ENCODE measurements around the gene CD99. TPM values are rescaled to one million over a fixed set of nuclear protein-coding genes. Genes with fewer than 3 reads are reported as not detected.
A peak's percentile ranks its signal among the peaks of the same experiment; 100 is the strongest.

Gene CD99
- total RNA-seq, 1 donor from 2014 or later = 226 TPM

- no peak for DNase-seq (ENCODE audit: low spot score)
Observed at GRCh38 chrX:2698604-2699003, 7.5 kb downstream of the CD99 start.

- DNase-seq (ENCODE audit: low spot score) = no peak
Observed at GRCh38 chrX:2699959-2700358, 8.9 kb downstream of the CD99 start.

- no peak for DNase-seq (ENCODE audit: low spot score)
Observed at GRCh38 chrX:2700405-2701320, 9.6 kb downstream of the CD99 start.

DNA sequence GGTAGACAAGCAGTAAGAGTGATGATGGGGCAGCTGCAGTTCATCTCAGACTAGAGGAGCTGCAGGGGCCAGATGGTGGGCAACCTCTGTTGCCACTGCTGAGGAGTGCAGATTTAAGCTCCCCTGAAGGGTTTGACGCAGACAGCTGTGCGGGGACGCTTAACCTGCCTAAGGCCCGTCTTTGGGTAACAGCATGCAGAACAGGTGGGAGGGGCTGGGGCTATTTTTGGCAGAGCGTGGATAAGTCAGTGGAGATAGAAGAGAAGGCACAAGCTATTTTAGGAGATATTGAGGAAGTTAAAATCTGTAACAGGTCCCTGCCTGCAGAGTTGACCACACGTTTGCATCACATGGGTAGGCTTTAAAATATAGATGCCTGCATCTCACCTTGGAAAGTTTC, 10.5 kb downstream of the CD99 start:
- DNase-seq (ENCODE audit: low spot score) = no peak

DNA sequence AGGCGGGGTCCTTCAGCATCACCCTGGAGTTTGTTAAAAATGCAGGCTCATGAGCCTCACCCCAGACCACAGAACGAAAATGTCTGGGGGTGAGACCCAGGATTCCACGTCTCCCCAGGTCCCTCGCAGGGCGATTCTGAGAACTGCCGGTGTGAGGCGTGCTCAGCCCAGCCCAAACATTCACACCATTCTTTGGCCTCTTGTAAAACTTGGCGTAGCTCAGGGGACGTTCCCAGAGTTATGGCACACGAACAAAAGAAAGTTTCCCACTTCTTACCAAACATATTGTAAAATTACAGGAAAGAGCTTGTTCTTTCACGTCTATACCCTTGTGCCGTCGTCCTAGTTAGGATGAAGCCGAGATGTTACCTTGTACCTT, 12.9 kb downstream of the CD99 start:
- DNase-seq (ENCODE audit: low spot score) = peak; percentile 49

DNA sequence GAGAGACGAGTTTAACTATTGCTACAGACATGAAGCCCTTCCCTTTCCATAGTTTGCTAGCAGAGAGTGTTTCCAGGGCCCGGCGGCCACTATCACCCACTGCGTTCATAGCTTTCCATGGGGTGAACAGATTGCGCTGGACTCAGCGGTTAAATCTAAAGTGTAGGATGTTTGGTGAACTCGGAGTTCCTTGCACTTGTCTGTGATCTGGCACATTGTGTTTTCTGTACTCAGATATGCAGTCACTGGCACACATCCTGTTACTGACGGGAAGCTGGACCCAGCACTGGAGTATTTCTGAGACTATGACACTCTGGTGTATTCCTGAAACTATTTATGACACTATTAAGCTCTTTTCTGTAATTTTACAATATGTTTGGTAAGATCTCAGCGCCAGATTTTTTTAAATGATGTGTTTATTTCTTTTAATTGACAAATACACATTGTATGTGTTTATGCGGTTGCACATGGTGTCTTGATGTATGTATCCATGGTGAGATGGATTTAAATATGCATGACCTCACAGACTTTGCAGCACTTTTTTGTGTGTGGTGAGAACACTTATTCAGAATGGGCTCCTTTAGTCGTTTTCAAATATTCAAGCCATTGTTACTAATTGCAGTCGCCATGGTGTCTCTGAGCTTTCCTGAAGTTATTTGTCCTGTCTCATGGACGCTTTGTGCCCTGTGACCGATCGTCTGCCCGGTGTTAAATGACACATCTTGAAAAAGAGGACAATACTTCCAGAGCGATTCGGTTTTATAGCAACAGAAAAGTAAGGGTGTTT, 14.1 kb downstream of the CD99 start:
- DNase-seq (ENCODE audit: low spot score) = peak; percentile 32

DNA sequence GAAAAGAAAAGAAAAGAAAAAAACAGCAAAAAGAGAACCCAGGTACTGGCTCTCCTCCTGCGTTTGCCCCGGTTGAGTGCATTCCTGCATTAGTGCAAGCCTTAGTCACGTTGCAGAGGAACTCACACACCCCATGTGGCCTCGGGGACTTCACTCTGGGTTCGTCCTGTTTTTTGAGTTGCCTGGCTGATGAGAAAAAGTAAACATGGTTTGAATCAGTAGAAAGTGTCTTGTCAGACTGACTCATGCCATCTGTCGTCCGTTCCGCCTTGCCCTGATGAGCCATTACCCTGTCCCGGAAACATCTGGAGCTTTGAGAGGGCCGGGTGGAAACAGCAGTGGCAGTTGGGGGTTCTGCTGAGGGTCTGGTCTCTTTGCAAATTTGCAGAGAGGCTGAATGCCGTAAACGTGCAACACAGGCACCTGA, 16.3 kb downstream of the CD99 start:
- DNase-seq (ENCODE audit: low spot score) = peak; percentile 89

DNA sequence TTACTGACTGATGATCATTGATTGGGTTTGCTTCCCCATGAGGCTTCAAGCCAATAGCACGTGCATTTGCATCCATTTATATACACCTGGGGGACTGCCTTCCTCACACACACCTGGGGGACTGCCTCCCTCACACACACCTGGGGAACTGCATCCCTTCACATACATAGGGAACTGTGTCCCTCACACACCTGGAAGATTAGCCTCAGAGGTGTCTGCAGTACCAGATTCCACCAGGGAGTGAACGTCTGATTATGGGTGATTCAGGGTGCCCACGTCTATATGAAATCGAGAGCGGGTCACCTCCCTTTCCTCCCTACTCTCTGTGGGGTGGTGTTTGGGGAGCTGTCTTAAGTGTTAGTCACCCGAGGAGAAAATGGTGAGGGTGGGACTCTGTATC, 16.9 kb downstream of the CD99 start:
- DNase-seq (ENCODE audit: low spot score) = no peak

- no peak for DNase-seq (ENCODE audit: low spot score)
Observed at GRCh38 chrX:2708592-2709188, 17.6 kb downstream of the CD99 start.

DNA sequence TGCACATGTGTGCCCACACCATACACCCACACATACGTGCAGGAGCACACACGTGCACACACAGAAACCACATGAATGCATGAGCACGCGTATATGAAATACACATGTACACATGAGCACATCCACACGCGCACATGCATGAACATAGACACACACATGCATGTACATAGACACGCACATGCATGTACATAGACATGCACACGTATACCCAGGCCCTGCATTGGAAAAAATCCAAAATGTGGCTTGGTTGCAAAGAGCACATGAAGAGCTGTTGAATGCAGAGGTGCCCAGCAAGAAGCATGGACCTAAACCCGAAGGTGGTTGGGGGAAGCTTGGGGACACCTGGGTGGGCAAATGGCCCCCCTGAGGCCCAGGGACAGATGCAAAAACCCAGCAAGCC, 18.5 kb downstream of the CD99 start:
- DNase-seq (ENCODE audit: low spot score) = no peak

DNA sequence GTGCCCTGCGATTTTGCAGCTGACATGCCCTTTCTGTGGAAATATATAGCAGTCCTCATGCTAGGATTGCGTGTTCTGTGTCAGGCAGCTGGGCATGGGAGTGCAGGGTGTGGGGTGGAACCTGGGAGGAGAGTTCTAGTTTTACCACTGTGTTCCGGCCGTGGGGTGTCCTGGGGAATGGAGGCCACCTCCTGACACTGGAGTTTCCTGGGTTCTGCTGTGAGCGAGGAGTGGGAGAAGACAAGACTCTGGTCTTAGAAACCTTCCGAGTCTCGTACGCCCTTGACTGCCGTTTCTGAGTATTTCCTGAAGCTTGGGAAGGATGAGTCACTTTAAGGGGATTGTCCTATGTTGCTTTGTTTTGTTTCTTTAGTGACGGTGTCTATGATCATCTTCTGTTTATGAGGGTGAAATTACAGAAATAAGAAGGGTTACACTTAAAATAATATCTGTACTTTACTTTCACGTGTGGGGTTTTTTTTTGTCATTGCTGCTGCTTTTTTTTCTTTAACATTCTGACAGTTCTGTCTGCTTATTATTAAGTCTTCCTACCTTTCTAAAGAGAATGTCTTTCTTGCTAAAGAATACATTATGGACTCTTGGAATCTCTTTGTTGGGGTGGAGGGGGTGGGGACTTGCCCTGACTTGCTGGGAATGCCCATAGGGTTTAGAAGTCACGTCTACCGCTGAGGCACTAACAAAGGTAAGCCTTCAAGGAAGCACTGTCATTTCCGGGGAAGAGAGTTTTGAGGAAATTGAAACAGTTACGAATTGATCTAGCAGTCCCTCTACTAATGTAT, 19.1 kb downstream of the CD99 start:
- peak; percentile 79 for DNase-seq (ENCODE audit: low spot score)

DNA sequence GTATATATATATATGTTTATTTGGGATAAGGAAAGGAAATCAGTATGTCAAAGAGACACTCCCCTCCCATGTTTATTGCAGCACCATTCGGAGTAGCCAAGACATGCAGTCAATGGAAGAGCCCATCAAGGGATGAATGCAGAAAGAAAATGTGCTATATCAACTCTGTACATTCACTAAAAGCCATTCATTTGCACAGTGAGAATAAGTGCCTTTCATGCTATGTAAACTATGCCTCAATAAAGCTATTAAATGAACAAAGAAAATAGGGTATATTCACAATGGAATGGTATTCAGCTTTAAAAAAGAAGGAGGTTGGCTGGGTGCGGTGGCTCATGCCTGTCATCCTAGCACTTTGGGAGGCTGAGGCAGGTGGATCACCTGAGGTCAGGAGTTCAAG, 20.3 kb downstream of the CD99 start:
- no peak for DNase-seq (ENCODE audit: low spot score)

GRCh38 chrX:2712428-2712827, 21.3 kb downstream of the CD99 start:
- no peak for DNase-seq (ENCODE audit: low spot score)

DNA sequence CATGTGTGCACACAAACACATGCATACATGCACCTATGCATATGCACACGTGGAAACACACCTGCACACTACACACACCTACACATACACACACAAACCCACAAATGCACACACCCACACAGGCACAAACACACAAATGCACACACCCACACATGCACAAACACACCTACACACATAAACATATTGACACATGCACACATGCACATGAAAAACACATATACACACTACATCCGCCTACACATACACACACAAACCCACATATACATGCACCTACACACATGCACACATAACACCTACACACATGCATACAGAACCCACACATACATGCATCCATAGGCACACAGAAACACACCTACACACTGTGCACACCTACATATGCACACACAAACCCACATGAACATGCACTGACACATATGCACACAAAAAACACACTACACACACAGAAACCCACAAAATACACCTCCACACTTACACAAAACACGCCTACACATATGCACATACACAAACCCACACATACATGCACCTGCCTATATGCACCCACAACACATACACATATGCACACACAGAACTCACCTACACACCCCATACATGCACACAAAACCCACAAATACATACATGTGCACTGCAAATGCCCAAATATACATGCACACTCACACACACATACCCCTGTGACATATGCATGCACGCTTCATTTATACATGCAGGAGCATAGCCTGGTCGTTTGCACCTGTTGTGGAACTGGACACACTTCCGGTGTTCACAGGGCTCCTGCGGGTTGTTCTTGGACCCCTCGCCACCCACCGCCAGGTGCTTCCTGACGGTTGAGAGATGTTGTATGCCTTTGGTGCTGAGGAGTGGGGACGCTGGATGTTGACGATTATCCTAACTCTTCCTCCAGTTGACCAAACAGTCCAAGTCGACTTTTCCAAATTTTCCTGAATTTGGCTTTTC, 22.1 kb downstream of the CD99 start:
- no peak for DNase-seq (ENCODE audit: low spot score)

- DNase-seq (ENCODE audit: low spot score) = no peak
Observed at GRCh38 chrX:2714551-2714950, 23.5 kb downstream of the CD99 start.

GRCh38 chrX:2715066-2715600, 24.0 kb downstream of the CD99 start:
- no peak for DNase-seq (ENCODE audit: low spot score)

GRCh38 chrX:2717312-2717711, 26.2 kb downstream of the CD99 start:
- no peak for DNase-seq (ENCODE audit: low spot score)

- no peak for DNase-seq (ENCODE audit: low spot score)
Observed at GRCh38 chrX:2718821-2719220, 27.7 kb downstream of the CD99 start.

- no peak for DNase-seq (ENCODE audit: low spot score)
Observed at GRCh38 chrX:2719774-2720447, 28.8 kb downstream of the CD99 start.

Data from umbilical cord (tissue), 2 donors.